ENCODE results near the gene PLA2G3.

PLA2G3 gene

DNA sequence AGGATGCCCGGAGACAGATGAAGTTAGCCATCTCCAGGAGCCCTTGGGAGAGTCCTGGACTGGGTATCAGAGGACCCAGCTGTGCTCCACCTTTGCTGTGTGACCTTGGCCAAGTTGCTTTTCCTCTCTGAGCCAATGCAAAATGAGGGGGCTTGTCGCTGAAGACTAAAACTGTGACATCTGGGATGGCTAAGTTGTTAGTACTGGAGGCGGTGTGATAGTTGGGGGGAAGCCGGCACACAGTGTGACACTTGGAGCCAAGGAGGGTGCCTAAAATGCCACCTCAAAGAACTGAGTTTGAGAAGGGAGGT, 17.1 kb downstream of the PLA2G3 start:
- ATAC-seq (ENCODE audit: insufficient read depth, low read depth), result no peak
- H3K9ac ChIP-seq (ENCODE audit: low read depth, low read length), result no peak overlapping the region

DNA sequence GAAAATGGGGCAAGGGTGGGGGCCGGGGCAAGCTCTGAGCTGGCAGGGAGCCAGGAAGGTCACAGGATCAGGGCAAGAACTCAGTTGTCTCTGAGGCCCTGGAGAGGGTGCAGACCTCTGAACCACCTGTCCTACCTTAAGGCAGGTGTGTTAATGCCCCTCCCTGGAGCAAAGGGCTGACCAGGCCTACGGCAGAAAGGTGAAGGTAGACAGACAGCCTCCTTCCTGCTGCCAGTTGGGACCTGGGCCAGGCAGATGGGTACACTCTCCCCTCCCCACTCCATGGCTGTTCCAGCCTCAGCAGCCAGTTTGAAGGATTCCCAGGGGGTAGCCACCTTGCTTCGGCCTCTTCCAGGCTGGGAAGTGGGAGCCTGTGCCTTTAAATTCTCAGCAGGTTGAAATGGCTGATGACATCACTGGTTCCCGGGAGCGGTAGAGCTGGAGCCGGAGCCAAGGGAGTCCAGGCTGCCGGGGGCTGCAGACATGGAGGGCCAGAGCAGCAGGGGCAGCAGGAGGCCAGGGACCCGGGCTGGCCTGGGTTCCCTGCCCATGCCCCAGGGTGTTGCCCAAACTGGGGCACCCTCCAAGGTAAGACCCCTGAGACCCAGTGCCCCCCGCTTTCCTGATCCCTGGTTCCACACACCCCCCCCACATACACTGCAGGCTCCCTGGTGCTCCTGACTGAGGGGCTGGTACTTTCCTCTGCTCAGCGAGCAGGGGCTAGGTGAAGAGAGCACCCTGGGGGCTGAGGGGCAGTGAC, 17.6 kb downstream of the PLA2G3 start, which contains the start of gene INPP5J:
Gene INPP5J, plus strand, starts transcription at position 435 of the 760 bp plus-strand sequence. Its CDS starts 49 bp downstream, at position 484.
- ATAC-seq (ENCODE audit: insufficient read depth, low read depth) (no peak), DNase-seq (no peak)
- no peak within 1 kb of the TSS for H3K9ac ChIP-seq (ENCODE audit: low read depth, low read length)
- no peaks in the 10 kb centered on the region for H4K20me1 ChIP-seq (ENCODE audit: insufficient read depth, low read length)
- H3K4me1 ChIP-seq (ENCODE audit: insufficient read depth, low read length), result no peaks in the 10 kb centered on the region
- no peaks in the 10 kb centered on the region for H3K79me2 ChIP-seq (ENCODE audit: insufficient read depth, low read length)
- H3K27ac ChIP-seq (ENCODE audit: low read length), result no peak within 1 kb of the TSS
- TF ChIP-seq, protein P1, sequence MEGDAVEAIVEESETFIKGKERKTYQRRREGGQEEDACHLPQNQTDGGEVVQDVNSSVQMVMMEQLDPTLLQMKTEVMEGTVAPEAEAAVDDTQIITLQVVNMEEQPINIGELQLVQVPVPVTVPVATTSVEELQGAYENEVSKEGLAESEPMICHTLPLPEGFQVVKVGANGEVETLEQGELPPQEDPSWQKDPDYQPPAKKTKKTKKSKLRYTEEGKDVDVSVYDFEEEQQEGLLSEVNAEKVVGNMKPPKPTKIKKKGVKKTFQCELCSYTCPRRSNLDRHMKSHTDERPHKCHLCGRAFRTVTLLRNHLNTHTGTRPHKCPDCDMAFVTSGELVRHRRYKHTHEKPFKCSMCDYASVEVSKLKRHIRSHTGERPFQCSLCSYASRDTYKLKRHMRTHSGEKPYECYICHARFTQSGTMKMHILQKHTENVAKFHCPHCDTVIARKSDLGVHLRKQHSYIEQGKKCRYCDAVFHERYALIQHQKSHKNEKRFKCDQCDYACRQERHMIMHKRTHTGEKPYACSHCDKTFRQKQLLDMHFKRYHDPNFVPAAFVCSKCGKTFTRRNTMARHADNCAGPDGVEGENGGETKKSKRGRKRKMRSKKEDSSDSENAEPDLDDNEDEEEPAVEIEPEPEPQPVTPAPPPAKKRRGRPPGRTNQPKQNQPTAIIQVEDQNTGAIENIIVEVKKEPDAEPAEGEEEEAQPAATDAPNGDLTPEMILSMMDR (IDR thresholded peaks at IDR 0.05; ENCODE audit: borderline replicate concordance, extremely low read depth, low read length, poor library complexity, severe bottlenecking), result no peak
- no peak for TF ChIP-seq EZH2 (IDR thresholded peaks at IDR 0.05; ENCODE audit: borderline replicate concordance, low read depth, low read length, severe bottlenecking)
- no peak within 1 kb of the TSS for H3K4me3 ChIP-seq (ENCODE audit: low read depth in 1 of 2, low read length in 2 of 2)
- no peaks in the 10 kb centered on the region for H3K9me3 ChIP-seq (ENCODE audit: insufficient read depth, low read length, severe bottlenecking)
- H3K36me3 ChIP-seq (ENCODE audit: insufficient read depth, low read length), result no peaks in the 10 kb centered on the region
- H2AFZ ChIP-seq (ENCODE audit: low read depth, low read length), result no peak within 1 kb of the TSS
- no peak within 1 kb of the TSS for H3K4me2 ChIP-seq (ENCODE audit: insufficient read depth, low read length)
- H3K27me3 ChIP-seq (ENCODE audit: insufficient read depth, low read length, poor library complexity), result no peaks in the 10 kb centered on the region

More for the DNA sequence above, 17.1 kb downstream of the PLA2G3 start:
- no peaks in the 10 kb centered on the region for H4K20me1 ChIP-seq (ENCODE audit: insufficient read depth, low read length)
- DNase-seq, result no peak
- no peaks in the 10 kb centered on the region for H3K4me1 ChIP-seq (ENCODE audit: insufficient read depth, low read length)
- H3K27me3 ChIP-seq (ENCODE audit: insufficient read depth, low read length, poor library complexity), result no peaks in the 10 kb centered on the region
- no peak overlapping the region for H3K27ac ChIP-seq (ENCODE audit: low read length)
- no peaks in the 10 kb centered on the region for H3K9me3 ChIP-seq (ENCODE audit: insufficient read depth, low read length, severe bottlenecking)
- H3K36me3 ChIP-seq (ENCODE audit: insufficient read depth, low read length), result no peaks in the 10 kb centered on the region
- no peaks in the 10 kb centered on the region for H3K79me2 ChIP-seq (ENCODE audit: insufficient read depth, low read length)
- no peak overlapping the region for H3K4me3 ChIP-seq (ENCODE audit: low read depth in 1 of 2, low read length in 2 of 2)
- no peak overlapping the region for H3K4me2 ChIP-seq (ENCODE audit: insufficient read depth, low read length)
- H2AFZ ChIP-seq (ENCODE audit: low read depth, low read length), result no peak overlapping the region
- TF ChIP-seq, protein P1 (IDR thresholded peaks at IDR 0.05; ENCODE audit: borderline replicate concordance, extremely low read depth, low read length, poor library complexity, severe bottlenecking), result no peak
- no peak for TF ChIP-seq EZH2 (IDR thresholded peaks at IDR 0.05; ENCODE audit: borderline replicate concordance, low read depth, low read length, severe bottlenecking)

DNA sequence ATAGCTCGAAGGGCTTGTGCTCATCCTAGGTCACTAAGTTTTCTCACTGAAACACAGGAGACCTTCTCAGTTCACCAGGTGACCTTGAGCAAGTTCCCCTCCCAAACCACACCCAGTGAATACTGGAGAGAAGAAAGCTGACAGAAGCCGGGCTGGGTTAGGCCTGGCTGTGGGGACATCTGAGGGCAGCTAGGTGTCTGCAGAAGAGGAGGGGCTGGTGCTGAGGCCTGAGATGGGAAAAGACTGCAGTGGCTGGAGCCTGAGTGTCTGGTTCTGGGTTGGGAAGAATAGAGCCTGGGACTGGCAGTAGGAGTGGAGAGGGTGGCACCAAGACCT, 18.1 kb downstream of the PLA2G3 start:
- TF ChIP-seq, protein P1 (IDR thresholded peaks at IDR 0.05; ENCODE audit: borderline replicate concordance, extremely low read depth, low read length, poor library complexity, severe bottlenecking), result no peak
- TF ChIP-seq EZH2 (IDR thresholded peaks at IDR 0.05; ENCODE audit: borderline replicate concordance, low read depth, low read length, severe bottlenecking), result no peak
- Histone ChIP-seq H3K4me2 (ENCODE audit: insufficient read depth, low read length) (no peak overlapping the region), H3K4me1 (ENCODE audit: insufficient read depth, low read length) (no peaks in the 10 kb centered on the region), H3K27me3 (ENCODE audit: insufficient read depth, low read length, poor library complexity) (no peaks in the 10 kb centered on the region), H3K4me3 (ENCODE audit: low read depth in 1 of 2, low read length in 2 of 2) (no peak overlapping the region), H3K79me2 (ENCODE audit: insufficient read depth, low read length) (no peaks in the 10 kb centered on the region), H4K20me1 (ENCODE audit: insufficient read depth, low read length) (no peaks in the 10 kb centered on the region), H3K9ac (ENCODE audit: low read depth, low read length) (no peak overlapping the region), H3K36me3 (ENCODE audit: insufficient read depth, low read length) (no peaks in the 10 kb centered on the region), H3K27ac (ENCODE audit: low read length) (no peak overlapping the region), H3K9me3 (ENCODE audit: insufficient read depth, low read length, severe bottlenecking) (no peaks in the 10 kb centered on the region), H2AFZ (ENCODE audit: low read depth, low read length) (no peak overlapping the region)
- ATAC-seq (ENCODE audit: insufficient read depth, low read depth), result no peak
- no peak for DNase-seq

Data from DND-41 (cell line).